Aorta (tissue), 5 donors: Measurements from ENCODE around the gene ETAA1. TPM values are rescaled to one million over a fixed set of nuclear protein-coding genes. Genes with fewer than 3 reads are reported as not detected.

Experiments
- ATAC-seq: fragments of 200-7000 bp; cut with Tn5 transposase; one replicate; pipeline ENCODE4 v1.9.1; 2022; ENCODE audit warnings: moderate library complexity; ENCODE audit not compliant: low FRiP score
- DNase-seq, 2 donors: peaks; one replicate each; pipeline ENCODE4 v3.0.0-alpha.2; 2020
- H3K27ac ChIP-seq, 2 donors: one replicate each; pipeline ENCODE4 v1.5.1; 2013; ENCODE audit warnings: low read length in 2 of 2, mild to moderate bottlenecking in 2 of 2, moderate library complexity in 2 of 2, control low read depth in 1 of 2, inconsistent platforms in 1 of 2, low read depth in 1 of 2
- H3K27me3 ChIP-seq, 2 donors: one replicate each; pipeline ENCODE4 v1.6.1; 2013; ENCODE audit warnings: control low read depth in 1 of 2, low read length in 1 of 2, mild to moderate bottlenecking in 1 of 2, moderate library complexity in 1 of 2; ENCODE audit not compliant: insufficient read depth in 2 of 2, control insufficient read depth in 1 of 2
- H3K36me3 ChIP-seq, 2 donors: one replicate each; pipeline ENCODE4 v1.6.1; 2013; ENCODE audit warnings: control low read depth in 1 of 2, low read length in 1 of 2, mild to moderate bottlenecking in 1 of 2; ENCODE audit not compliant: insufficient read depth in 2 of 2, control insufficient read depth in 1 of 2
- H3K4me1 ChIP-seq, 2 donors: one replicate each; pipeline ENCODE4 v1.6.1; 2013; ENCODE audit warnings: low read length in 2 of 2, control low read depth in 1 of 2, mild to moderate bottlenecking in 1 of 2, moderate library complexity in 1 of 2; ENCODE audit not compliant: insufficient read depth in 2 of 2, control insufficient read depth in 1 of 2
- H3K4me3 ChIP-seq, 2 donors: one replicate each; pipeline ENCODE4 v1.5.1; 2013; ENCODE audit warnings: low read length in 2 of 2, control low read depth in 1 of 2, mild to moderate bottlenecking in 1 of 2
- H3K9me3 ChIP-seq: one replicate; pipeline ENCODE4 v1.6.1; 2013; ENCODE audit warnings: mild to moderate bottlenecking, low read length; ENCODE audit not compliant: control insufficient read depth
- WGBS, 2 donors: extraction: QIAGEN DNeasy Blood & Tissue Kit; methylation state at CpG; one replicate each; pipeline ENCODE4 v1.1.7; 2013; 5-methylcytosine and 5-hydroxymethylcytosine counted together
- intact Hi-C, 2 donors: fragments of 100-400 bp; cut with DNase I; formaldehyde crosslinking; loops; one replicate each; pipeline versions ENCODE4 v1.14.2 to v1.15.0; 2022
- polyA plus RNA-seq, 2 donors: library from polyadenylated mRNA; stranded (reverse); fragments of 200-250 nt; gene quantifications; one replicate each; pipeline ENCODE4 v1.2.3, GENCODE V29; 2013
- total RNA-seq, 2 donors: library from RNA; stranded (reverse); fragmentation: NEBNext Ultra II Directional; extraction: Animal tissue kit (Norgen Biotek cat#: 25700); gene quantifications; one replicate each; pipeline ENCODE4 v1.2.1, GENCODE V29; 2021
- donor health status: healthy with polysubstance abuse.
- donor health status: Bipolar disorder and iron deficiency.
- donor health status: DM: no; HTN: no; CAD: no.
- donor health status: DM: no; HTN: no; CAD: no.
- donor health status: DM: yes; HTN: yes; CAD: no.

Gene ETAA1
- total and polyA plus RNA-seq, 4 donors, result 8.3 to 14.9 (median 13.2) TPM

DNA sequence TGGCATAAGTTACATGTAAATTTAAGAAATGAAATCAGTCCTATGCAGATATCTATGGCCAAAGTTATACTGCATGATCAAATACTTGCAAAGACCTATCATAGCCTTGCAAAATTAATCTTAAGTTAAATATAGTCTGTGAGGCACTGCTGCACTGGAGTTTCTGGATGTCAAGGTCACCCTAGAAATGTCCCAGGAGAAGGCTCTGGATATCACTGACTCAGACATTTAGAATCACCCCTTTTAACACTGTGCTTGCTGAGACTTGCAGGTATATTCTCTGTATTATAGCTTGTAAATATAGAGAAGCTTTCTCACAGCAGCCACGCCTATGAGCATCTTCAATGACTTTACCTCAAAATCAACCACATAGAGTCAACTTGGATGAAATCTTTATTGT is 51.5 kb downstream of the ETAA1 start:
- H3K9me3 ChIP-seq, result no peaks in the 10 kb centered on the region
- no peak overlapping the region for H3K27ac ChIP-seq
- H3K4me1 ChIP-seq, result peaks cover 0 to 3% of the 10 kb centered on the region in 2 donors
- no peak for ATAC-seq
- H3K36me3 ChIP-seq, result no peaks in the 10 kb centered on the region
- intact Hi-C loops, result no loop called here
- WGBS, 2 donors, result 97 to 100% methylated on average over 1 of the region's 1 CpG
- no peak overlapping the region for H3K4me3 ChIP-seq
- H3K27me3 ChIP-seq, result no peaks in the 10 kb centered on the region
- no peak for DNase-seq

DNA sequence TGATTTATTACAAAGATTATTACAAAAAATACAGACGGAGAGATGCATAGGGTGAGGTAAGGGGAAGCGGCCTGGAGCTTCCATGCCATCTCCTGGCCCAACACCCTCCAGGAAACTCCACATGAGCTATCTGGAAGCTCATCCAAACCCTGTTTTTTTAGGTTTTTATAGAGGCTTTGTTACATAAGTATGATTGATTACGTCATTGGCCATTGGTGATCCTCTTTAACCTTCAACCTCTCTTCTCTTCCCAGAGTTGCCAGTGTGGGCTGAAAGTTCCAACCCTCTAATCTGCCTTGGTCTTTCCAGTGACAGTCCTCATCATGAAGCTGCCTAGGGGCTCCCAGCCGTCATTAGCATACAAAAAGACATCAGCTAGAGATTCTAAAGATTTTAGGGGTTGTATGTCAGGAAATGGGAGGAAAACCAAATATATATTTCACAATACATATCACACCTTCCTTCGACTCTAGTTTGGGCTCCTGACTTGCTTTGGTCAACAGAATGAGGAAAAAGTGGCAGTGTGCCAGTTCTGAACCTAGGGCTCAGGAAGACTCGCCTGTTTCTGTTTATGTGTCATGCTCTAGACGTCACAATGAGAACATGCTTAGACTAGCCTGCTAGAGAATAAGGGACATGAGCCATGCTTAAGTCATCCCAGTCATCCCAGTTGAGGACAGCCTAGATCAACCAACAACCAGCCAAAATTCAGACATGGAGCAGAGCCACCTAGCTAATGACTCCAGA is 54.1 kb downstream of the ETAA1 start:
- DNase-seq, result no peak
- Histone ChIP-seq H3K36me3 (no peaks in the 10 kb centered on the region), H3K4me3 (no peak overlapping the region), H3K27me3 (no peaks in the 10 kb centered on the region), H3K27ac (no peak overlapping the region), H3K9me3 (no peaks in the 10 kb centered on the region), H3K4me1 (peaks cover 0 to 3% of the 10 kb centered on the region in 2 donors)
- intact Hi-C loops, result no loop called here
- 65 to 73% methylated on average over 7 of the region's 7 CpGs for WGBS, 2 donors
- ATAC-seq, result no peak

DNA sequence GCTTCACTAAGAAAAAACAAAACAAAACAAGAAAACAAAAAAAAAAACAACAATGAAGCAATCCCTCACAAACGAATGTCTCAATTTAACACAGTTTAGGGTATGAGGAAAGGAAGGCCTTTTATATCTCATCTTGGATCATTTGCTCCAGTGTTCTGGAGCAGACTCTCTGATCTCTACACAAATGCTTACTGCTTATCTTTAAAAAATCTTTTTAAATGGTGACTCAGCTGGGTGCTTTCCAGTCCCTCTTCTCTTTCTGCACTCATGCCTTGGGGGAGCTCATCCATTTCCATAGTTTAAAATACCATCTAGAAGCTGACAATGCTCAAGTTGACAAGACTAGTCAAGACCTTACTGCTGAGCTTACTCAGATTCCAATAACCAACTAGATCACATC is 56.2 kb downstream of the ETAA1 start:
- WGBS, 2 donors, result 66 to 77% methylated on average over 1 of the region's 1 CpG
- intact Hi-C loops, result no loop called here
- no peaks in the 10 kb centered on the region for H3K27me3 ChIP-seq
- ATAC-seq, result no peak
- DNase-seq, result no peak
- H3K36me3 ChIP-seq, result no peaks in the 10 kb centered on the region
- no peak overlapping the region for H3K4me3 ChIP-seq
- H3K9me3 ChIP-seq, result no peaks in the 10 kb centered on the region
- no peaks in the 10 kb centered on the region for H3K4me1 ChIP-seq
- H3K27ac ChIP-seq, result no peak overlapping the region

DNA sequence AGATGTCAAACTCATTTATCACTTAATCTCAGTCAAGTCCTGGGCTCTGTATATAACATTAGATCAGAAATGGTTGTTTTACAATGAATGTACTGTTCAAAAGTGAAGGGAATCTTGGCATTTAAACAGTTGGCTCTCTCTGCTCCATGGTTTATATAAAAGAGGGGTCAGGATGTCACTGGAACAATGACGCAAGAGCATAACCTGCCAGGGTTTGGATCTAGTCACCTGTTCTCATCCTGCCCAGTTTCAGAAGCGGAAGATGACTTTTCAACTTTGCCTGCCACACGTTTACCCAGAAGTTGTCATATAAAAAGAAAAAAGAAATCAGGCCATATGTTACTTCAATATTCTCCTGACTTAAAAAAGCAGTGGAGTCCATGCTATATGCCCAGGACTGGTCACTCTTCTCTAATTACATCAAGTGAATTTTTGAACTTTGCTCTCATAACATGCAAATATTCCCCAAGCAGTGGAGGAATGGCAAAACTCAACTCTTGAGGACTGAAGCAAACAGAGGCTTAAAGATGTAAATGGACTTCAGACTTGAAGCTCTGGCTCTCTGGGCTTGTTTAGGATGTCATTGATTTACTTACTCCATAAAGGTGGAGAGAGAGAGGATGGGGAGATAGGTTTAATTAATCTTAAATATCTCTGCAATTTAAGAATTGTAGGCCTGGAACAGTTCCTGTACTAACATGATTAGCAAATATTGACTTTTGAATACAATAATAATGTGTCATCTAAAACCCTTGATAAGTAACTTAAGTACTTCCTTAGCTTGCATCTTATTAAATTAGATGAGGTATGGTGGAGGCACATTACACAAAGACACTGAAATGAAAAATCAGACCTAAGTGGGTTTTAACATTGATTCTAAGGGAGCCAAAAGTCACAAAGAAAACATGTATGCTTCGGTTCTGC is 58.3 kb downstream of the ETAA1 start:
- Histone ChIP-seq H3K4me1 (no peaks in the 10 kb centered on the region), H3K4me3 (no peak overlapping the region), H3K27ac (no peak overlapping the region), H3K27me3 (no peaks in the 10 kb centered on the region), H3K9me3 (no peaks in the 10 kb centered on the region), H3K36me3 (no peaks in the 10 kb centered on the region)
- intact Hi-C loops, result no loop called here
- WGBS, 2 donors, result 75 to 79% methylated on average over 4 of the region's 4 CpGs
- DNase-seq, result no peak
- ATAC-seq, result no peak

DNA sequence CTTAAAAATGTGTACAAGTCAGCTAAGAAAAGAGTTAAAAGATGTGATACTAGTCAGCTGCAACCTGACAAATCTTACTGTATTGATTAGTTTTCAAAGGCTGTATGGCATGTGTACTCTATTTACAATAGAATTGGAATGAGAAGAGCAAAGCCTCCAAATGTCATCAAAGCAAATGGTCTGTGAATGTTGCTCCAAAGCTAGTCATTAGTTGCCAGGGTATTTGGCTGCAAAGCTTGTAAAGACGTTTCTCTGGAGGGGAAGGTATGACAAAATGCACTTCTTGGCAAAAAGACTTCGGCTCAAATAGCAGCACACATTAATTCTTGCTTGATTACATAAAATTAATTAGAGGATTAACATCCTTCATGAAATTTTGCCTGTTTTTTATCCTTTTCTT is 59.3 kb downstream of the ETAA1 start:
- H3K4me3 ChIP-seq, result no peak overlapping the region
- no peaks in the 10 kb centered on the region for H3K27me3 ChIP-seq
- ATAC-seq (no peak), DNase-seq (no peak)
- no peaks in the 10 kb centered on the region for H3K4me1 ChIP-seq
- H3K36me3 ChIP-seq, result no peaks in the 10 kb centered on the region
- intact Hi-C loops, result no loop called here
- 44 to 60% methylated on average over 2 of the region's 2 CpGs for WGBS, 2 donors
- no peaks in the 10 kb centered on the region for H3K9me3 ChIP-seq
- H3K27ac ChIP-seq, result no peak overlapping the region

DNA sequence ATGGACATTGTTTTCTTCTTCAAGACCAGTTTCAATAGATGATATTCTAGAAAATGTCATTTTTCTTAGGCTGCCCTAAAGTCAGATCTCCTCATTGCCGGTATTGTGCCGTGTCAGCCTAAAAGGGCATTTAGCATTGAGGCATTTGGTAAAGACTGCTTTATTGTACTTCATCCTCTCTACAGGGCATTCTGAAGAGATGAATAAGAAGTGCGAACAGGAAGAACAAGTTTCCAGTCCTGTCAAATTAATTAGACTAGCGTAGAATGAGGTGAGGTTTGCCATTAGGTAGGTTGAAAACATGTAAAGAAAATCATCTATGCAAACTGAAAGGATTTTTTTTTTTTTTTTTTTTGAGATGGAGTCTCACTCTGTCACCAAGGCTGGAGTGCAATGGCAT is 60.6 kb downstream of the ETAA1 start:
- no peak overlapping the region for H3K27ac ChIP-seq
- ATAC-seq (no peak), DNase-seq (no peak)
- no peak overlapping the region for H3K4me3 ChIP-seq
- H3K9me3 ChIP-seq, result no peaks in the 10 kb centered on the region
- H3K4me1 ChIP-seq, result no peaks in the 10 kb centered on the region
- intact Hi-C loops, result no loop called here
- H3K27me3 ChIP-seq, result no peaks in the 10 kb centered on the region
- H3K36me3 ChIP-seq, result no peaks in the 10 kb centered on the region
- WGBS, 2 donors, result 87 to 96% methylated on average over 4 of the region's 4 CpGs

DNA sequence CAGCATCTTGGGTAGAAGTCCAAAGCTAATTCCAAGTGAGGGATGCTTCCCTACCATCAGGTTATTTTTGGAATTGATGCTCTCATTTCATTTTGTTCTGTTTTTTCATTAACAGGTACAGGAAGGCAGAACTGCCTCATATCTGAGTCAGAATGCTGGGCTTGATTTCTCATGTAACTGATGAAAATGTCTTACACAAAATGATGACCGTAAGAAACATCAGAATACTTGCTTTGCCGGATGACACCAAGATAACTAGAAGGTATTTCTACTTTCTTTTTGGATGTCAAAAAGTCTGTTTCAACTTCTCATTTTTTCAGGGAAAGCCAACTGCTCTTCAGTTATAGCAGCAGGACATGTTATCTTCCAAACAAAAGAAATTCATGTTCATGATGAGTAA is 62.6 kb downstream of the ETAA1 start:
- H3K9me3 ChIP-seq, result no peaks in the 10 kb centered on the region
- H3K4me1 ChIP-seq, result no peaks in the 10 kb centered on the region
- intact Hi-C loops, result no loop called here
- no peak overlapping the region for H3K4me3 ChIP-seq
- H3K27me3 ChIP-seq, result no peaks in the 10 kb centered on the region
- 98% methylated on average over 2 of the region's 2 CpGs for WGBS, 2 donors
- H3K36me3 ChIP-seq, result no peaks in the 10 kb centered on the region
- DNase-seq (no peak), ATAC-seq (no peak)
- H3K27ac ChIP-seq, result no peak overlapping the region
